Kidney (tissue), 14 donors: Measurements from ENCODE around the gene HDAC6. TPM values are rescaled to one million over a fixed set of nuclear protein-coding genes. Genes with fewer than 3 reads are reported as not detected.
A peak's percentile ranks its signal among the peaks of the same experiment; 100 is the strongest.
"Not testable (repeated sequence)": the region's sequence is repeated elsewhere in the genome, so short reads cannot be mapped to it uniquely, and the experiment has no call there.

ENCODE experiments used
- DNase-seq, 5 donors: peaks; one replicate each; pipeline ENCODE4 v3.0.0-alpha.2; 2013 to 2020
- FAIRE-seq: peaks from 2 replicates; lab custom pipeline; 2012; peaks lifted over from hg19 to GRCh38; lab: Jason Lieb, UNC
- H3K27ac ChIP-seq, 2 donors: one replicate each; pipeline ENCODE4 v1.7.0; 2013; ENCODE audit warnings: low read depth in 2 of 2, low read length in 2 of 2, inconsistent platforms in 1 of 2
- H3K27me3 ChIP-seq: one replicate; pipeline ENCODE4 v1.7.1; 2013; ENCODE audit warnings: low read length, inconsistent platforms; ENCODE audit not compliant: control insufficient read depth, insufficient read depth
- H3K36me3 ChIP-seq, 3 donors: one replicate each; pipeline versions ENCODE4 v1.7.0 to v1.7.1; 2013; ENCODE audit warnings: low read length in 3 of 3, control low read depth in 1 of 3, inconsistent platforms in 1 of 3; ENCODE audit not compliant: insufficient read depth in 3 of 3, control insufficient read depth in 2 of 3
- H3K4me1 ChIP-seq, 3 donors: one replicate each; pipeline versions ENCODE4 v1.7.0 to v1.7.1; 2013; ENCODE audit warnings: low read length in 3 of 3, inconsistent platforms in 1 of 3, low read depth in 1 of 3; ENCODE audit not compliant: control insufficient read depth in 2 of 3, insufficient read depth in 2 of 3
- H3K4me3 ChIP-seq, 3 donors: one replicate each; pipeline versions ENCODE4 v1.7.0 to v1.8.1; 2013; ENCODE audit warnings: low read length in 3 of 3, control low read depth in 1 of 3, inconsistent platforms in 1 of 3
- H3K9ac ChIP-seq, 3 donors: one replicate each; pipeline versions ENCODE4 v1.7.0 to v1.7.1; 2013; ENCODE audit warnings: low read length in 3 of 3, control low read depth in 1 of 3, inconsistent platforms in 1 of 3
- H3K9me3 ChIP-seq, 3 donors: one replicate each; pipeline versions ENCODE4 v1.7.0 to v1.7.1; 2013; ENCODE audit warnings: low read length in 3 of 3, control low read depth in 1 of 3, inconsistent platforms in 1 of 3; ENCODE audit not compliant: control insufficient read depth in 2 of 3, insufficient read depth in 1 of 3
- CTCF ChIP-seq: IDR thresholded peaks from 3 replicates; pipeline ENCODE4 v1.5.1; 2012; ENCODE audit warnings: mild to moderate bottlenecking, moderate library complexity, borderline replicate concordance; ENCODE audit not compliant: insufficient read depth; ENCODE audit errors: extremely low read depth
- intact Hi-C: fragments of 100-400 bp; cut with DNase I; formaldehyde crosslinking; loops from one replicate; pipeline ENCODE4 v1.11.1; 2022
- polyA plus RNA-seq: library from polyadenylated mRNA; stranded (reverse); fragments of 350-450 nt; fragmentation: Illumina TruSeq; extraction: RNeasy Lipid Tissue Mini Kit (QIAGEN cat#74804); gene quantifications from one replicate; pipeline ENCODE4 v1.2.3, GENCODE V29; 2014; ENCODE audit warnings: low read depth, low replicate concordance; ENCODE audit not compliant: insufficient read depth
- total RNA-seq: library from RNA; stranded (reverse); fragmentation: NEBNext Ultra II Directional; extraction: Animal tissue kit (Norgen Biotek cat#: 25700); gene quantifications from one replicate; pipeline ENCODE4 v1.2.1, GENCODE V29; 2021
- donor health status: control.
- donor health status: control.
- donor health status: control.
- donor health status: control.
- donor health status: control.
- donor health status: DM: yes; HTN: yes; CAD: no.
- donor health status: Normal renal cell carcinoma (clear cell type).

The HDAC6 gene
- total and polyA plus RNA-seq, 2 donors from 2014 or later: 96.9 to 123 TPM

DNA sequence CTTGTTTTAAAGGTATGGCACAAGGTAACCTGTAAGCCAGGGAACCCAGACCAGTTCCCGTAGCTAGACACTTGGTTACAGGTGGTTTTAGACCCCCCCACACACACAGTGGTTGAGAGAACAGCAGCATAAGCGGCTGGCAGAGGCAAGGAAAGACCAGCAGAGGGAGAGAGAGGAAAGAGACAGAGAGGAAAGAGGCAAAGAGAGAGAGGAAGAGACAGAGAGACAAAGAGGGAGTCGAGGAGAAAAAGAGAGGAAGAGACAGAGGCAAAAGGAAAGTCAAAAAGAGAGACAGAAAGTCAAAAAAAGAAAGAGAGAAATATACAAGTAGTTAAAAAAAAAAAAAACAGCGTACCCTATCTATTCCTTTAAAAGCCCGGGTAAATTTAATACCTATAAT is 53.0 kb downstream of the HDAC6 start:
- Histone ChIP-seq H3K9me3 (no peaks in the 10 kb centered on the region), H3K27ac (no peak overlapping the region), H3K4me1 (no peaks in the 10 kb centered on the region), H3K27me3 (no peaks in the 10 kb centered on the region), H3K36me3 (no peaks in the 10 kb centered on the region), H3K9ac (no peak overlapping the region), H3K4me3 (no peak overlapping the region)
- FAIRE-seq: no peak
- peak in 1 of 5 donors; percentile 11 for DNase-seq
- intact Hi-C loops: no loop called here
- no peak for TF ChIP-seq CTCF

- H3K27ac ChIP-seq: no peak overlapping the region
- no peak overlapping the region for H3K9ac ChIP-seq
- FAIRE-seq: no peak
- DNase-seq: peak in 1 of 5 donors; percentile 8
- no peak for TF ChIP-seq CTCF
- intact Hi-C loops: no loop called here
- H3K9me3 ChIP-seq: no peaks in the 10 kb centered on the region
- H3K4me1 ChIP-seq: no peaks in the 10 kb centered on the region
- no peaks in the 10 kb centered on the region for H3K27me3 ChIP-seq
- no peak overlapping the region for H3K4me3 ChIP-seq
- no peaks in the 10 kb centered on the region for H3K36me3 ChIP-seq
Observed at GRCh38 chrX:48864210-48864609, 62.3 kb downstream of the HDAC6 start.

GRCh38 chrX:48872017-48872416 is 70.2 kb downstream of the HDAC6 start:
- DNase-seq, H3K36me3 ChIP-seq, FAIRE-seq, H3K9me3 ChIP-seq, H3K27me3 ChIP-seq, H3K4me3 ChIP-seq, intact Hi-C loops, H3K27ac ChIP-seq, H3K9ac ChIP-seq, H3K4me1 ChIP-seq: not testable (repeated sequence)

Other genes with a start within 250 kb of the HDAC6 start
- 265 TPM for gene RBM3, start 227.6 kb upstream of the HDAC6 start, total RNA-seq
- 86.9 TPM for gene RBM3, start 227.6 kb upstream of the HDAC6 start, polyA plus RNA-seq
- gene WDR13, start 204.6 kb upstream of the HDAC6 start, total RNA-seq: 177 TPM
- 201 TPM for gene WDR13, start 204.6 kb upstream of the HDAC6 start, polyA plus RNA-seq
- gene WAS, start 118.3 kb upstream of the HDAC6 start, total RNA-seq: 14.2 TPM
- 2.2 TPM for gene WAS, start 118.3 kb upstream of the HDAC6 start, polyA plus RNA-seq
- 5.0 TPM for gene SUV39H1, start 105.3 kb upstream of the HDAC6 start, total RNA-seq
- gene SUV39H1, start 105.3 kb upstream of the HDAC6 start, polyA plus RNA-seq: 2.8 TPM
- gene GLOD5, start 40.3 kb upstream of the HDAC6 start, total RNA-seq: 0.94 TPM
- gene GLOD5, start 40.3 kb upstream of the HDAC6 start, polyA plus RNA-seq: 12.6 TPM
- 0.60 TPM for gene GATA1, start 15.5 kb upstream of the HDAC6 start, total RNA-seq
- not detected for gene GATA1, start 15.5 kb upstream of the HDAC6 start, polyA plus RNA-seq
- gene ERAS, start 24.4 kb downstream of the HDAC6 start, total RNA-seq: 0.19 TPM
- gene ERAS, start 24.4 kb downstream of the HDAC6 start, polyA plus RNA-seq: 0.43 TPM
- 131 TPM for gene PCSK1N, start 33.5 kb downstream of the HDAC6 start, total RNA-seq
- gene PCSK1N, start 33.5 kb downstream of the HDAC6 start, polyA plus RNA-seq: 331 TPM
- 44.8 TPM for gene TIMM17B, start 95.7 kb downstream of the HDAC6 start, total RNA-seq
- 109 TPM for gene TIMM17B, start 95.7 kb downstream of the HDAC6 start, polyA plus RNA-seq
- gene PQBP1, start 95.9 kb downstream of the HDAC6 start, total RNA-seq: 61.3 TPM
- 93.4 TPM for gene PQBP1, start 95.9 kb downstream of the HDAC6 start, polyA plus RNA-seq
- 34.2 TPM for gene SLC35A2, start 109.6 kb downstream of the HDAC6 start, total RNA-seq
- gene SLC35A2, start 109.6 kb downstream of the HDAC6 start, polyA plus RNA-seq: 29.3 TPM
- gene PIM2, start 117.0 kb downstream of the HDAC6 start, total RNA-seq: 29.6 TPM
- 8.7 TPM for gene PIM2, start 117.0 kb downstream of the HDAC6 start, polyA plus RNA-seq
- gene OTUD5, start 155.5 kb downstream of the HDAC6 start, total RNA-seq: 56.2 TPM
- 40.2 TPM for gene OTUD5, start 155.5 kb downstream of the HDAC6 start, polyA plus RNA-seq
- 2.2 TPM for gene KCND1, start 169.8 kb downstream of the HDAC6 start, total RNA-seq
- 0.92 TPM for gene KCND1, start 169.8 kb downstream of the HDAC6 start, polyA plus RNA-seq
- gene GRIPAP1, start 200.2 kb downstream of the HDAC6 start, total RNA-seq: 52.8 TPM
- gene GRIPAP1, start 200.2 kb downstream of the HDAC6 start, polyA plus RNA-seq: 24.0 TPM
- 47.3 TPM for gene TFE3, start 241.3 kb downstream of the HDAC6 start, total RNA-seq
- gene TFE3, start 241.3 kb downstream of the HDAC6 start, polyA plus RNA-seq: 32.8 TPM